ENCODE results near the gene PYURF. TPM values are rescaled to one million over a fixed set of nuclear protein-coding genes. Genes with fewer than 3 reads are reported as not detected.

Gene PYURF
- total RNA-seq, 1 experiment from 2014 or later = 37.6 TPM

DNA sequence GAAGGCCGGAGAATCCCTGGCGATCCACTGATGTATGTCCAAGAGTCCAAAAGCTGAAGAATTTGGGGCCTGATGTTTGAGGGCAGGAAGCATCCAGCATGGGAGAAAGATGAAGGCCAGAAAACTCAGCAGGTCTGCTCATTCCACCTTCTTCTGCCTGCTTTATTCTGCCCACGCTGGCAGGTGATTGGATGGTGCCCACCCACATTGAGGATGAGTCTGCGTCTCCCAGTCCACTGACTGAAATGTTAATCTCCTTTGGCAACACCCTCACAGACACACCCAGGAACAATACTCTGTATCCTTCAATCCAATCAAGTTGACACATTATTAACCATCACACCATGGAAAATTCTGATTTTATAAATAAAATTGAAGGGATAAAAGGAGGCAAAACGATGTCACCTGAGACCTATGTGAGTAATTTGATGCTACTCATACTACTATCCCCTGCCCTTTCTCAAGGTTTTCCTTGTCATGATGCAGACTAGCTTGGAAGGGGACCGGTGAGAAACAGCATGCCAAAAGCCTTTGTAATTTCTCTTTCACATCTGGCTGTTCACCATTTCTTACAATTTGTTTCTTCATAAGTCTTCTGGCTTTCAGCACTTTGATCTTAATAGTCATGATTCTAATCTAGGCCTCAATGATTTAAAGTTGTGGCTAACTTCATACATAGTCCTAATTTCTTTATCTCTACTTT, 9.7 kb upstream of the PYURF start:
- H3K27ac ChIP-seq (ENCODE audit: low read length) = no peak overlapping the region
- ChIA-PET POLR2A (no interaction called here), CTCF (no interaction called here)
- intact Hi-C loops (cut with micrococcal nuclease; ENCODE audit: unreplicated experiment) = loop anchor here (10.0 kb wide), 1 partner anchor 272 kb away; no protein-coding TSS in a partner anchor
- no peaks in the 10 kb centered on the region for H3K9me3 ChIP-seq (ENCODE audit: control insufficient read depth, insufficient read depth, low read depth, low read length)
- H3K4me1 ChIP-seq (ENCODE audit: control insufficient read depth, insufficient read depth, low read length) = no peaks in the 10 kb centered on the region
- H3K27me3 ChIP-seq (ENCODE audit: control insufficient read depth, insufficient read depth, low read length) = no peaks in the 10 kb centered on the region
- in situ Hi-C loops (cut with HindIII; ENCODE audit: low pct_unique_long_range_greater_than_20kb, low sequenced_read_pairs) = no loop called here
- no peak for TF ChIP-seq SIN3A (IDR thresholded peaks at IDR 0.05; ENCODE audit: borderline replicate concordance, insufficient read depth, low read depth, low read length)
- TF ChIP-seq, protein P1, sequence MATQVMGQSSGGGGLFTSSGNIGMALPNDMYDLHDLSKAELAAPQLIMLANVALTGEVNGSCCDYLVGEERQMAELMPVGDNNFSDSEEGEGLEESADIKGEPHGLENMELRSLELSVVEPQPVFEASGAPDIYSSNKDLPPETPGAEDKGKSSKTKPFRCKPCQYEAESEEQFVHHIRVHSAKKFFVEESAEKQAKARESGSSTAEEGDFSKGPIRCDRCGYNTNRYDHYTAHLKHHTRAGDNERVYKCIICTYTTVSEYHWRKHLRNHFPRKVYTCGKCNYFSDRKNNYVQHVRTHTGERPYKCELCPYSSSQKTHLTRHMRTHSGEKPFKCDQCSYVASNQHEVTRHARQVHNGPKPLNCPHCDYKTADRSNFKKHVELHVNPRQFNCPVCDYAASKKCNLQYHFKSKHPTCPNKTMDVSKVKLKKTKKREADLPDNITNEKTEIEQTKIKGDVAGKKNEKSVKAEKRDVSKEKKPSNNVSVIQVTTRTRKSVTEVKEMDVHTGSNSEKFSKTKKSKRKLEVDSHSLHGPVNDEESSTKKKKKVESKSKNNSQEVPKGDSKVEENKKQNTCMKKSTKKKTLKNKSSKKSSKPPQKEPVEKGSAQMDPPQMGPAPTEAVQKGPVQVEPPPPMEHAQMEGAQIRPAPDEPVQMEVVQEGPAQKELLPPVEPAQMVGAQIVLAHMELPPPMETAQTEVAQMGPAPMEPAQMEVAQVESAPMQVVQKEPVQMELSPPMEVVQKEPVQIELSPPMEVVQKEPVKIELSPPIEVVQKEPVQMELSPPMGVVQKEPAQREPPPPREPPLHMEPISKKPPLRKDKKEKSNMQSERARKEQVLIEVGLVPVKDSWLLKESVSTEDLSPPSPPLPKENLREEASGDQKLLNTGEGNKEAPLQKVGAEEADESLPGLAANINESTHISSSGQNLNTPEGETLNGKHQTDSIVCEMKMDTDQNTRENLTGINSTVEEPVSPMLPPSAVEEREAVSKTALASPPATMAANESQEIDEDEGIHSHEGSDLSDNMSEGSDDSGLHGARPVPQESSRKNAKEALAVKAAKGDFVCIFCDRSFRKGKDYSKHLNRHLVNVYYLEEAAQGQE (IDR thresholded peaks at IDR 0.05; ENCODE audit: insufficient read depth in 1 of 2, low read depth in 2 of 2, low read length in 1 of 2) = no peak
- TF ChIP-seq, protein P2, sequence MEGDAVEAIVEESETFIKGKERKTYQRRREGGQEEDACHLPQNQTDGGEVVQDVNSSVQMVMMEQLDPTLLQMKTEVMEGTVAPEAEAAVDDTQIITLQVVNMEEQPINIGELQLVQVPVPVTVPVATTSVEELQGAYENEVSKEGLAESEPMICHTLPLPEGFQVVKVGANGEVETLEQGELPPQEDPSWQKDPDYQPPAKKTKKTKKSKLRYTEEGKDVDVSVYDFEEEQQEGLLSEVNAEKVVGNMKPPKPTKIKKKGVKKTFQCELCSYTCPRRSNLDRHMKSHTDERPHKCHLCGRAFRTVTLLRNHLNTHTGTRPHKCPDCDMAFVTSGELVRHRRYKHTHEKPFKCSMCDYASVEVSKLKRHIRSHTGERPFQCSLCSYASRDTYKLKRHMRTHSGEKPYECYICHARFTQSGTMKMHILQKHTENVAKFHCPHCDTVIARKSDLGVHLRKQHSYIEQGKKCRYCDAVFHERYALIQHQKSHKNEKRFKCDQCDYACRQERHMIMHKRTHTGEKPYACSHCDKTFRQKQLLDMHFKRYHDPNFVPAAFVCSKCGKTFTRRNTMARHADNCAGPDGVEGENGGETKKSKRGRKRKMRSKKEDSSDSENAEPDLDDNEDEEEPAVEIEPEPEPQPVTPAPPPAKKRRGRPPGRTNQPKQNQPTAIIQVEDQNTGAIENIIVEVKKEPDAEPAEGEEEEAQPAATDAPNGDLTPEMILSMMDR (IDR thresholded peaks at IDR 0.05) = no peak
- no peak for TF ChIP-seq TCF7L2 (IDR thresholded peaks at IDR 0.05; ENCODE audit: low read depth, low read length)
- TF ChIP-seq POLR2AphosphoS5 (IDR thresholded peaks at IDR 0.05; ENCODE audit: low read depth, low read length) = no peak
- no peaks in the 10 kb centered on the region for H3K36me3 ChIP-seq (ENCODE audit: control insufficient read depth, insufficient read depth, low read length)
- BruUV-seq (replicated peaks) = no TSS peak
- ATAC-seq (no peak), DNase-seq (ENCODE audit: low read depth, low spot score) (no peak)
- H3K4me3 ChIP-seq (ENCODE audit: low read depth in 2 of 2, low read length in 2 of 2) = no peak overlapping the region

DNA sequence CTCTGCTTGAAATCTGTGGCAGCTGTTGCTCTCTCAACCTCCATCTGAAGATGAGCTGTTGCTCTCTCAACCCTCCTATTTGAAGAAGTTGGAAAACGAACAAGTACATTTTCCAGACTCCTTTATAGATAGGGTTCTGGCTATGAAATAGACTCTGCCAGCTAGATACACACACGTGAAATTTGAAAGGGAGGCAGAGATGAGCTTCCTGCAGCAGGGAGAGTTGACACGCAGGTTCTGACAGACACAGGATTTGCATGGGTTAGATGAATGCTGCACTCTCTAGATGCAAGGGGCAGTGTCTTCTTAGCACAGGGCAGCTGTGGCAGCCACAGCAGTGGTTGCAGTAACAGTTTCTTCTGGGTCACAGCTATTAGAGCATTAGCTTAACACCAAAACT, 8.0 kb upstream of the PYURF start:
- no TSS peak for BruUV-seq (replicated peaks)
- DNase-seq (ENCODE audit: low read depth, low spot score) (no peak), ATAC-seq (0 out of 2 replicates have a peak, but pooled peaks have one; percentile 48)
- TF ChIP-seq POLR2AphosphoS5 (IDR thresholded peaks at IDR 0.05; ENCODE audit: low read depth, low read length) (no peak), TCF7L2 (IDR thresholded peaks at IDR 0.05; ENCODE audit: low read depth, low read length) (no peak), SIN3A (IDR thresholded peaks at IDR 0.05; ENCODE audit: borderline replicate concordance, insufficient read depth, low read depth, low read length) (no peak)
- TF ChIP-seq, protein P1 (IDR thresholded peaks at IDR 0.05; ENCODE audit: insufficient read depth in 1 of 2, low read depth in 2 of 2, low read length in 1 of 2) = no peak
- TF ChIP-seq, protein P2 (IDR thresholded peaks at IDR 0.05) = no peak
- ChIA-PET POLR2A (no interaction called here), CTCF (interaction anchor here (0.5 kb wide), 1 partner anchor 175 kb away, joined by 3 read pairs; no protein-coding TSS in a partner anchor)
- Histone ChIP-seq H3K4me3 (ENCODE audit: low read depth in 2 of 2, low read length in 2 of 2) (no peak overlapping the region), H3K9me3 (ENCODE audit: control insufficient read depth, insufficient read depth, low read depth, low read length) (no peaks in the 10 kb centered on the region), H3K36me3 (ENCODE audit: control insufficient read depth, insufficient read depth, low read length) (no peaks in the 10 kb centered on the region), H3K27me3 (ENCODE audit: control insufficient read depth, insufficient read depth, low read length) (no peaks in the 10 kb centered on the region), H3K4me1 (ENCODE audit: control insufficient read depth, insufficient read depth, low read length) (no peaks in the 10 kb centered on the region), H3K27ac (ENCODE audit: low read length) (no peak overlapping the region)
- in situ Hi-C loops (cut with HindIII; ENCODE audit: low pct_unique_long_range_greater_than_20kb, low sequenced_read_pairs) = no loop called here
- intact Hi-C loops (cut with micrococcal nuclease; ENCODE audit: unreplicated experiment) = loop anchor here (10.0 kb wide), 1 partner anchor 273 kb away; no protein-coding TSS in a partner anchor

All from Panc1 (cell line).